Sigmoid colon (tissue), 7 donors: ENCODE measurements around the gene BORCS6. TPM values are rescaled to one million over a fixed set of nuclear protein-coding genes. Genes with fewer than 3 reads are reported as not detected.

Experiments
- DNase-seq: peaks from one replicate; pipeline ENCODE4 v3.0.0-alpha.2; 2019
- H3K27ac ChIP-seq, 4 donors: fragments of 200-600 bp; sonication (generic); one replicate each; pipeline ENCODE4 v1.5.1; 2016 to 2019; ENCODE audit warnings: mild to moderate bottlenecking in 1 of 4
- H3K27me3 ChIP-seq, 3 donors: fragments of 200-600 bp; sonication (generic); one replicate each; pipeline ENCODE4 v1.5.1; 2019; ENCODE audit warnings: mild to moderate bottlenecking in 1 of 3
- H3K36me3 ChIP-seq, 4 donors: fragments of 200-600 bp; sonication (generic); one replicate each; pipeline ENCODE4 v1.5.1; 2016 to 2019
- H3K4me1 ChIP-seq, 4 donors: fragments of 200-600 bp; sonication (generic); one replicate each; pipeline ENCODE4 v1.5.1; 2017 to 2019
- H3K4me3 ChIP-seq, 4 donors: fragments of 200-600 bp; sonication (generic); one replicate each; pipeline ENCODE4 v1.5.1; 2017 to 2019; ENCODE audit warnings: mild to moderate bottlenecking in 2 of 4, moderate library complexity in 1 of 4
- H3K9me3 ChIP-seq, 4 donors: fragments of 200-600 bp in 3 of 4; sonication (generic) in 3 of 4; one replicate each; pipeline versions ENCODE4 v1.5.1 to v1.6.1; 2013 to 2019
- EP300 ChIP-seq, 4 donors: sonication (generic); formaldehyde crosslinking; IDR thresholded peaks; one replicate each; pipeline ENCODE4 v1.6.1; 2017; ENCODE audit warnings: antibody characterized with exemption in 4 of 4
- POLR2A ChIP-seq, 2 donors: fragments of 450-650 bp; IDR thresholded peaks; one replicate each; pipeline ENCODE4 v1.6.1; 2016; ENCODE audit warnings: antibody characterized with exemption in 2 of 2, mild to moderate bottlenecking in 2 of 2, moderate library complexity in 2 of 2
- POLR2AphosphoS5 ChIP-seq, 4 donors: sonication (generic); formaldehyde crosslinking; IDR thresholded peaks; one replicate each; pipeline ENCODE4 v1.6.1; 2017; ENCODE audit warnings: antibody characterized with exemption in 4 of 4
- WGBS, 2 donors: extraction: QIAGEN DNeasy Blood & Tissue Kit; methylation state at CpG; one replicate each; pipeline ENCODE4 v1.1.7; 2013; 5-methylcytosine and 5-hydroxymethylcytosine counted together
- intact Hi-C: fragments of 100-400 bp; cut with DNase I; formaldehyde crosslinking; loops from one replicate; pipeline ENCODE4 v1.15.1; 2023
- polyA plus RNA-seq, 3 donors: library from polyadenylated mRNA; stranded (reverse); fragments of 200-250 nt; gene quantifications; one replicate each; pipeline ENCODE4 v1.2.3, GENCODE V29; 2013
- total RNA-seq, 4 donors: library from RNA; depleted of rRNA; stranded (reverse); fragments of >200 nt; gene quantifications; one replicate each; pipeline ENCODE4 v1.1.0, GENCODE V29; 2016
- TF ChIP-seq, protein P1 (sequence below), 4 experiments: fragments of 450-650 bp in 3 of 4; fragments of 200-600 bp in 1 of 4; IDR thresholded peaks; one replicate each; pipeline ENCODE4 v1.5.1; 2016 to 2019; ENCODE audit warnings: antibody characterized with exemption in 4 of 4, mild to moderate bottlenecking in 3 of 4, moderate library complexity in 2 of 4
- donor health status: healthy with polysubstance abuse.
- donor health status: Bipolar disorder and iron deficiency.
- donor health status: healthy.

Gene BORCS6
- total and polyA plus RNA-seq, 7 donors, result 7.7 to 17.7 (median 13.9) TPM

DNA sequence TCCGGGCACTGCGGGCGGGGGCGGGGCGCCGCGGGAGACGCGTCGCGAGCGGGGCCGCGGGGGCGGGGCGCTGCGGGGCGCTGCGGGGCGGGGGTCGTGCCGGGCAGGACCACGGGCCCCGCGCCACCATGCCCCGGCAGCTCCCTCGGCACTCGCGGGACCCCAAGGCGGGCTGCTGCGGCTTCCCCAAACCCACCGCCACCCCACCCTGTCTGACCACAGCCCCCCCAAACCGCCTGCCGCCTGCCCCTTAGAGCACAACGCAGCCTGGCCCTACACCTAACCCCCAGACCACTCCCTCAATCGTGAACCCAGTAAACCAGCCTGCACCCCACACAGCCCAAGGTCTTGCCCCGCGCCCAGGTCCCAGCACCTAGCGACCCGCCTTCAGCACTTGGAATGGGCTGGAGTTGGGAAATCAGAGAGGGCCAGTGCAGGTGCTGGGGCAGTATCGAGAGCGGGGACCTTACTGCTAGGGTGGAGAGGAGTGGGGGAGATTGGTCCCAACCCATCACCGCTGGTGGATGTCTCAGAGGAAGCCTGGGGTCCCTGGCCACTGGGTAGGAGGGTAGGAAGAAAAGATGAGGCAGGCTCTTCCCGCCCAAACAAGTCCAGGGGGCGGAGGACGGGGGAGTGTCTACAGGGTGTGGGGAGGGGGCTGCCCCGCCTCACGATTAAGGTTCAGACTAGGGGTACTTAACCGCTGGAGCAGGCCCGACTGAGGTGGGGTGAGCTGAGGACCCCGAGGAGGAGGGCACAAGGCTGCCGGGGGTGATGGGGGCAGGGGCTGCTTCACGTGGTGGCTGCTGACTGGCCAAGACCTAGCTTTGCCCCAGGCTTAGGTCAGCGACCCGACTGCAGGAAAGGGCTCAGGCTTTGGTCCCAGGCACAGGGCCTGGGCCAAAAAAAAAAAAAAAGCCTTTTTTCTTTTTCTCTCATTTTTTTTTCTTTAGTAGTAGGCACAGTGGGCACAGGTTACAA lies 26.7 kb downstream of the BORCS6 start:
- 12 to 14% methylated on average over 55 of the region's 55 CpGs for WGBS, 2 donors
- intact Hi-C loops, result loop anchor here (5.0 kb wide), 1 partner anchor 59 kb away; no protein-coding TSS in a partner anchor
- Histone ChIP-seq H3K27ac (peak overlapping the region; percentile 98 to 100 (median 99)), H3K4me3 (peak overlapping the region; percentile 46 to 99 (median 91)), H3K4me1 (peaks cover 0 to 53% (median 48%) of the 10 kb centered on the region in 4 donors), H3K9me3 (no peaks in the 10 kb centered on the region), H3K36me3 (peaks cover 0 to 21% (median 14%) of the 10 kb centered on the region in 4 donors), H3K27me3 (no peaks in the 10 kb centered on the region)
- TF ChIP-seq POLR2AphosphoS5 (IDR thresholded peaks at IDR 0.05), result no peak
- TF ChIP-seq, protein P1, sequence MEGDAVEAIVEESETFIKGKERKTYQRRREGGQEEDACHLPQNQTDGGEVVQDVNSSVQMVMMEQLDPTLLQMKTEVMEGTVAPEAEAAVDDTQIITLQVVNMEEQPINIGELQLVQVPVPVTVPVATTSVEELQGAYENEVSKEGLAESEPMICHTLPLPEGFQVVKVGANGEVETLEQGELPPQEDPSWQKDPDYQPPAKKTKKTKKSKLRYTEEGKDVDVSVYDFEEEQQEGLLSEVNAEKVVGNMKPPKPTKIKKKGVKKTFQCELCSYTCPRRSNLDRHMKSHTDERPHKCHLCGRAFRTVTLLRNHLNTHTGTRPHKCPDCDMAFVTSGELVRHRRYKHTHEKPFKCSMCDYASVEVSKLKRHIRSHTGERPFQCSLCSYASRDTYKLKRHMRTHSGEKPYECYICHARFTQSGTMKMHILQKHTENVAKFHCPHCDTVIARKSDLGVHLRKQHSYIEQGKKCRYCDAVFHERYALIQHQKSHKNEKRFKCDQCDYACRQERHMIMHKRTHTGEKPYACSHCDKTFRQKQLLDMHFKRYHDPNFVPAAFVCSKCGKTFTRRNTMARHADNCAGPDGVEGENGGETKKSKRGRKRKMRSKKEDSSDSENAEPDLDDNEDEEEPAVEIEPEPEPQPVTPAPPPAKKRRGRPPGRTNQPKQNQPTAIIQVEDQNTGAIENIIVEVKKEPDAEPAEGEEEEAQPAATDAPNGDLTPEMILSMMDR (IDR thresholded peaks at IDR 0.05), result no peak
- TF ChIP-seq EP300 (IDR thresholded peaks at IDR 0.05), result no peak
- TF ChIP-seq POLR2A (IDR thresholded peaks at IDR 0.05), result no peak
- DNase-seq, result peak; percentile 81

DNA sequence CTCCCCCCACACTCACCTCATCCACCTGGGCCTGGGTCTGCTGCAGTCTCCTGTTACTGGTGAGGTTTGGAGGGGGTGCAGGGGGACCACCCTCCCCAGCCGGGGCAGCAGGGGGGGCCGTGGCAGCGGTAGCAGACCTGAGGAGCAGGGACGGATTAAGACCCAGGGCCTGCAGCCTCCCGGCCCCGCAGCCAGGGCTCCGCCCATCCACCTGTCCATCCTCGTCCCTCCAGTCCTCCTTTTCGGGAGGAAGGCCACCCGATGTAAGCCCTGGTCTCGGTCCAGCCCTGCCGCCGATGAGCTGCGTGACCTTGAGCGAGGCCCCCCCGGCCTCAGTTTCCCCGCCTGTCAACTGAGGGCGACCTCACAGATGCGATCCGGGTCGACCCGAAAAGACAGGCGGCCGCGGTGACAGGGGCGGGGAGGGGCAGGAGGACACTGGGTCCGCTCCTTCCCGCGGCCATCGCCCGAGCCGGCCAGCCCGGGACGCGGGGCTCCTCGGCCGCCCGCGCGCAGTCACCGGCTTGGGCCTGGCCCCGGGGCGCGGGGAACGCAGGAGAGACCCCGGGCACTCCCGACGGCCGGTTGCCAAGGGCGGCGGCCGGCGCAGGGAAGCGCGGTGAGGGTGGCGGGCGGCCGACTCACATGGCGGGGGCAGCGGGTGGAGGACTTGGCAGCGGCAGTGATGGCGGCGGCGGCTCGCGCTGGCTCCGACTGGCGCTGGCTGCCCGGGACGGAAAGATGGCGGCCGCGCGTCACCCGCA lies 27.6 kb downstream of the BORCS6 start, which contains the start of gene VAMP2:
Gene VAMP2 (minus strand): TSS at position 716 of the 764 bp plus-strand sequence. CDS start 69 bp downstream, at position 647.
- TF ChIP-seq, protein P1 (IDR thresholded peaks at IDR 0.05), result peak in 2 of 4 experiments; percentile 18 to 29
- TF ChIP-seq POLR2AphosphoS5 (IDR thresholded peaks at IDR 0.05) (peak; percentile 88 to 95 (median 93)), EP300 (IDR thresholded peaks at IDR 0.05) (no peak), POLR2A (IDR thresholded peaks at IDR 0.05) (peak in 1 of 2 donors; percentile 33)
- DNase-seq, result peak; percentile 92
- Histone ChIP-seq H3K9me3 (no peaks in the 10 kb centered on the region), H3K4me1 (peaks cover 0 to 61% (median 56%) of the 10 kb centered on the region in 4 donors), H3K36me3 (peaks cover 0 to 21% (median 14%) of the 10 kb centered on the region in 4 donors), H3K27me3 (no peaks in the 10 kb centered on the region), H3K4me3 (peak within 1 kb of the TSS; percentile 83 to 99 (median 98)), H3K27ac (peak within 1 kb of the TSS; percentile 98 to 100 (median 99))
- intact Hi-C loops, result loop anchor here (5.0 kb wide), 1 partner anchor 60 kb away; no protein-coding TSS in a partner anchor
- WGBS, 2 donors, result 1% methylated on average over 75 of the region's 75 CpGs

DNA sequence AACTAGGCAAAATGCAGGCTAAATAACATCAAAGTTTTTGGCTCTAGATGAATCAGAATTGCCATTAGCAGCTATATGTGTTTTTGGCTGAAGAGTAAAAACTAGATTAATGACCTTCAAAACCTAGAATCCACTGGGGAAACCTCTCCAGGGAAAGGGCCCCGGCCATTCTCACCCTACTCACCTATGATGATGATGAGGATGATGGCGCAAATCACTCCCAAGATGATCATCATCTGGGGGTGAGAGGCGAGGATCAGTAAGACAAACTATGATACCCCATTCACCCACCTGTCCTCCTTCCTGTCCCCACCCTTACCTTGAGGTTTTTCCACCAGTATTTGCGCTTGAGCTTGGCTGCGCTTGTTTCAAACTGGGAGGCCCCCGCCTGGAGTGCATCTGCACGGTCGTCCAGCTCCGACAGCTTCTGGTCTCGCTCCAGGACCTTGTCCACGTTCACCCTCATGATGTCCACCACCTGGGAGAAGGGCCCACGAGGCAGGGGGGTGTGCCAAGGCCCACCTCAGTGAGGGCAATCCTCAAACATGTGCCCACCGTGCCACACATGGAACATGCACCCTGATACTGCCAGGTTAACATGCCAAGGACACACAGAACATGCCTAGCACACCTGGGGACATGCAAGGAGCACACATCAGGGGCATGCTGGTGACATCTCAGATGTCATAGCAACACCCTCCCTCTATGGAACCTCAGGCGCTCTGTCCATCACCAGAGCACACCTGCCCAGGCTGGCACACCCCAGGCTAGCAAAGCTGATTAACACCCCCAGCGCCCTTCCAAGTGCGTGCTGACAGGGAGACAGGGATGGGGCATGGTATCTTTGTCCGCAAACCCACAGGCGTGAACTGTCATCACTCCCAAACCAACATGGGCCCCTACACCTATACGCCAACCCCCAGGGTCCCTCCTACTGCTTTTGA lies 28.4 kb downstream of the BORCS6 start:
- TF ChIP-seq POLR2A (IDR thresholded peaks at IDR 0.05) (no peak), POLR2AphosphoS5 (IDR thresholded peaks at IDR 0.05) (no peak), EP300 (IDR thresholded peaks at IDR 0.05) (no peak)
- TF ChIP-seq, protein P1 (IDR thresholded peaks at IDR 0.05), result no peak
- Histone ChIP-seq H3K9me3 (no peaks in the 10 kb centered on the region), H3K27ac (peak overlapping the region; percentile 98 to 100 (median 99)), H3K4me1 (peaks cover 0 to 67% (median 60%) of the 10 kb centered on the region in 4 donors), H3K27me3 (no peaks in the 10 kb centered on the region), H3K4me3 (peak overlapping the region; percentile 83 to 99 (median 98)), H3K36me3 (peaks cover 0 to 21% (median 14%) of the 10 kb centered on the region in 4 donors)
- intact Hi-C loops, result loop anchor here (5.0 kb wide), 1 partner anchor 61 kb away; no protein-coding TSS in a partner anchor
- WGBS, 2 donors, result 54 to 62% methylated on average over 19 of the region's 19 CpGs
- peak; percentile 80 for DNase-seq
